Dendritic cell treated with granulocyte-macrophage colony-stimulating factor and Interleukin-4, amounts not matched to agents 40 ng/mL and 50 ng/mL, for 4 days (primary cell): ENCODE results near the gene TRIM37.

Source experiments
- H3K27ac Mint-ChIP-seq: one replicate; pipeline ENCODE4 v1.8.0; 2022; ENCODE audit warnings: mild to moderate bottlenecking, mixed read lengths
- H3K27me3 Mint-ChIP-seq: one replicate; pipeline ENCODE4 v1.8.0; 2022; ENCODE audit warnings: mild to moderate bottlenecking, mixed read lengths
- H3K36me3 Mint-ChIP-seq: one replicate; pipeline ENCODE4 v1.8.0; 2022; ENCODE audit warnings: low read depth, mixed read lengths
- H3K4me1 Mint-ChIP-seq: one replicate; pipeline ENCODE4 v1.8.0; 2022; ENCODE audit warnings: low read depth, mixed read lengths
- H3K4me3 Mint-ChIP-seq: one replicate; pipeline ENCODE4 v1.8.0; 2022; ENCODE audit warnings: mild to moderate bottlenecking, moderate library complexity, mixed read lengths
- H3K9me3 Mint-ChIP-seq: one replicate; pipeline ENCODE4 v1.8.0; 2022; ENCODE audit warnings: mixed read lengths
- intact Hi-C: fragments of 100-400 bp; cut with micrococcal nuclease; formaldehyde crosslinking; loops from one replicate; pipeline ENCODE4 v1.15.0; 2022

The TRIM37 gene

GRCh38 chr17:58947824-58948223, 158.9 kb downstream of the TRIM37 start:
- peak overlapping the region; percentile 14 for H3K27ac Mint-ChIP-seq
- peaks cover 41% of the 10 kb centered on the region for H3K9me3 Mint-ChIP-seq
- H3K36me3 Mint-ChIP-seq, result peaks cover 32% of the 10 kb centered on the region
- peaks cover 32% of the 10 kb centered on the region for H3K4me1 Mint-ChIP-seq
- H3K4me3 Mint-ChIP-seq, result no peak overlapping the region
- no peaks in the 10 kb centered on the region for H3K27me3 Mint-ChIP-seq
- intact Hi-C loops, result no loop called here

GRCh38 chr17:58947411-58947810, 159.3 kb downstream of the TRIM37 start:
- Mint-ChIP-seq H3K27me3 (no peaks in the 10 kb centered on the region), H3K4me1 (peaks cover 32% of the 10 kb centered on the region), H3K36me3 (peaks cover 32% of the 10 kb centered on the region), H3K4me3 (no peak overlapping the region), H3K27ac (peak overlapping the region; percentile 14), H3K9me3 (peaks cover 41% of the 10 kb centered on the region)
- intact Hi-C loops, result no loop called here

- H3K36me3 Mint-ChIP-seq, result peaks cover 12% of the 10 kb centered on the region
- peak overlapping the region; percentile 23 for H3K4me3 Mint-ChIP-seq
- H3K27me3 Mint-ChIP-seq, result peaks cover 3% of the 10 kb centered on the region
- intact Hi-C loops, result no loop called here
- peak overlapping the region; percentile 25 for H3K27ac Mint-ChIP-seq
- H3K4me1 Mint-ChIP-seq, result peaks cover 32% of the 10 kb centered on the region
- peaks cover 18% of the 10 kb centered on the region for H3K9me3 Mint-ChIP-seq
Measured at GRCh38 chr17:58944166-58944565, 162.5 kb downstream of the TRIM37 start.

- no peak overlapping the region for H3K27ac Mint-ChIP-seq
Measured at GRCh38 chr17:58936295-58936694, 170.4 kb downstream of the TRIM37 start.

GRCh38 chr17:58932956-58933355, 173.7 kb downstream of the TRIM37 start:
- Mint-ChIP-seq H3K36me3 (no peaks in the 10 kb centered on the region), H3K9me3 (no peaks in the 10 kb centered on the region), H3K4me3 (no peak overlapping the region), H3K27ac (no peak overlapping the region), H3K27me3 (peaks cover 2% of the 10 kb centered on the region), H3K4me1 (peaks cover 5% of the 10 kb centered on the region)
- intact Hi-C loops, result no loop called here

More at GRCh38 chr17:58936295-58936694, 170.4 kb downstream of the TRIM37 start:
- H3K4me1 Mint-ChIP-seq, result peaks cover 1% of the 10 kb centered on the region
- no peaks in the 10 kb centered on the region for H3K9me3 Mint-ChIP-seq
- no peak overlapping the region for H3K4me3 Mint-ChIP-seq
- H3K36me3 Mint-ChIP-seq, result no peaks in the 10 kb centered on the region
- peaks cover 2% of the 10 kb centered on the region for H3K27me3 Mint-ChIP-seq
- intact Hi-C loops, result no loop called here
